GM12892 (cell line): ENCODE results near the gene C7orf57. TPM values are rescaled to one million over a fixed set of nuclear protein-coding genes. Genes with fewer than 3 reads are reported as not detected.
"Not testable (repeated sequence)": the region's sequence is repeated elsewhere in the genome, so short reads cannot be mapped to it uniquely, and the experiment has no call there.

Experiments used
- DNase-seq: peaks from one replicate; pipeline ENCODE4 v3.0.0; 2011; ENCODE audit not compliant: insufficient read length
- FAIRE-seq: peaks from 2 replicates; lab custom pipeline; 2011; peaks lifted over from hg19 to GRCh38; lab: Jason Lieb, UNC
- POLR2A ChIP-seq: IDR thresholded peaks from 2 replicates; pipeline ENCODE4 v1.6.1; 2011; ENCODE audit warnings: low read depth, low read length, control low read depth
- POLR2AphosphoS5 ChIP-seq: IDR thresholded peaks from 2 replicates; pipeline ENCODE4 v1.6.1; 2011; ENCODE audit warnings: low read depth, low read length, control low read depth
- TAF1 ChIP-seq: IDR thresholded peaks from 2 replicates; pipeline ENCODE4 v1.6.1; 2011; ENCODE audit warnings: low read depth, mild to moderate bottlenecking, control low read depth, low read length, borderline replicate concordance
- polyA plus RNA-seq: library from polyadenylated mRNA; unstranded; fragments of >200 nt; gene quantifications from one replicate; pipeline ENCODE4 v1.2.1, GENCODE V29; 2012; ENCODE audit warnings: missing spikeins, inconsistent platforms; ENCODE audit not compliant: missing spikeins

C7orf57 gene
- not detected for polyA plus RNA-seq

- FAIRE-seq (peak; percentile 86), DNase-seq (peak; percentile 72)
- TF ChIP-seq TAF1 (no peak), POLR2AphosphoS5 (no peak), POLR2A (no peak)
Observed at GRCh38 chr7:48035301-48035966, at the start of gene C7orf57. Gene C7orf57 (plus strand): TSS chr7:48035543. CDS start chr7:48036309, 766 bp downstream.

DNA sequence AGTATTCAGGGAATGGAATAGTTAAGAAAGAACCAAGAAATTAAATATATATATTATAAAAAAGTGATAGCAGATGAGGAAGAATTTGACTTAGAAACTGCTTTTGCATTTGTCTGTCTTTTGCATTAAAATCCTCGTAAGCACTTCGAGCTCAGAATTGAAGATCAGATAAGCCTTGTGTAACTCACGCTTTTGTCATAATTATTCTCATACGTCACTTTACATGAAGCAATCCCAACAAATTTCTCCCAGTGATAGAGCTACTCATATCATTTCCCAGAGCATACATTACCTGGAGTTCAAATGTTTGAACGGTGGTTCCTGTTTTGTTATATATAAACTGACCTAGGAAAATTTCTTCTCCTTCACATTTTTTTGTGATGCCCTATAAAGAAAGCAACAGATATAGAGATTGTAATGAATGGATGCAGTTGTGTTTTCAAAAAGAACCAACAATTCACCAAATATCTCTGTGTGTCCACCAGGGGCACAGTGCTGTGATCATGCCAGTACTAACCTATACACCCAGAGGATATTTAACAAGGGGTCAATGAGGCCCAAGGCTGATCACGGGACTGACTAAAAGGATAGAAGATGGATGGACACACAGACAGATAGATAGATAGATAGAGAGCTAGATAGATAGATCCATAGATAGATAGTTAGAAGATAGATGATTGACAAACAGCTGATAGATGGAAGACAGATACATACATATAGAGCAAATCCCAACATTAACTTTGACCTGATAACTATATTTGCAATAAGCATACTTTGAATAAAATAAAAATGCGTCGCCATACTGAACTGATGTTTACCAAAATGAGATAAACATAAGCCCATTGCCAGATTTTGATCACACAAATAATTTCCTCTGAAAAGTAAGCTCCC is 46.6 kb upstream of the C7orf57 start:
- no peak for DNase-seq
- FAIRE-seq, result no peak
- no peak for TF ChIP-seq POLR2AphosphoS5

DNA sequence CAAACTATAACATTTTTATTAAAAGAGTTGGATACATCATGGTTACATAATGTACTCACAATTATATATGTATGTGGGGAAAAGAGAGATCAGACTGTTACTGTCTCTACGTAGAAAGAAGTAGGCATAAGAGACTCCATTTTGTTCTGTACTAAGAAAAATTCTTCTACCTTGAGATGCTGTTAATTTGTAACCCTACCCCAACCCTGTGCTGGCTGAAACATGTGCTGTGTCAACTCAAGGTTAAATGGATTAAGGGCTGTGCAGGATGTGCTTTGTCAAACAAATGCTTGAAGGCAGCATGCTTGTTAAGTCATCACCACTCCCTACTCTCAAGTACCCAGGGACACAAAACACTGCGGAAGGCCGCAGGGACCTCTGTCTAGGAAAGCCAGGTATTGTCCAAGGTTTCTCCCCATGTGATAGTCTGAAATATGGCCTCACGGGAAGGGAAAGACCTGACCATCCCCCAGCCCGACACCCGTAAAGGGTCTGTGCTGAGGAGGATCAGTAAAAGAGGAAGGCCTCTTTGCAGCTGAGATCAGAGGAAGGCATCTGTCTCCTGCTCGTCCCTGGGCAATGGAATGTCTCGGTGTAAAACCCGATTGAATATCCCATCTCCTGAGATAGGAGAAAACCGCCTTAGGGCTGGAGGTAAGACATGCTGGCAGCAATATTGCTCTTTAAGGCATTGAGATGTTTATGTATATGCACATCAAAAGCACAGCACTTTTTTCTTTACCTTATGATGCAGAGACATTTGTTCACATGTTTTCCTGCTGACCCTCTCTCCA is 45.5 kb upstream of the C7orf57 start:
- DNase-seq, FAIRE-seq: not testable (repeated sequence)

DNA sequence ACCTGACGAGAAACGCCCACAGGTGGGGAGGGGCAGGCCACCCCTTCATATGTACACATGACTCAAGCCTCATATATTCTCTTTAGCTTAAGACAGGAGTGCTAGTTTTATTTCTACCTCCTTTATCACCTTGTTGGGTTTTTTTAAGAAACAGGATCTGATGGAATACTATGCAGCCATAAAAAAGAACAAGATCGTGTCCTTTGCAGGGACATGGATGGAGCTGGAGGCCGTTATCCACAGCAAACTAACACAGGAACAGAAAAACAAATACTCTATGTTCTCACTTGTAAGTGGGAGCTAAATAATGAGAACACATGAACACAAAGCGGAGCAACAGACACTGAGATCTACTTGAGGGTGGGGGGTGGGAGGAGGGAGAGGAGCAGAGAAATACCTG is 44.8 kb upstream of the C7orf57 start:
- DNase-seq (no peak), FAIRE-seq (no peak)
- no peak for TF ChIP-seq TAF1
- TF ChIP-seq POLR2AphosphoS5, result no peak
- no peak for TF ChIP-seq POLR2A

- DNase-seq (no peak), FAIRE-seq (peak; percentile 9)
- TF ChIP-seq TAF1 (no peak), POLR2A (no peak), POLR2AphosphoS5 (no peak)
Observed at GRCh38 chr7:47991270-47991669, 44.1 kb upstream of the C7orf57 start.

DNA sequence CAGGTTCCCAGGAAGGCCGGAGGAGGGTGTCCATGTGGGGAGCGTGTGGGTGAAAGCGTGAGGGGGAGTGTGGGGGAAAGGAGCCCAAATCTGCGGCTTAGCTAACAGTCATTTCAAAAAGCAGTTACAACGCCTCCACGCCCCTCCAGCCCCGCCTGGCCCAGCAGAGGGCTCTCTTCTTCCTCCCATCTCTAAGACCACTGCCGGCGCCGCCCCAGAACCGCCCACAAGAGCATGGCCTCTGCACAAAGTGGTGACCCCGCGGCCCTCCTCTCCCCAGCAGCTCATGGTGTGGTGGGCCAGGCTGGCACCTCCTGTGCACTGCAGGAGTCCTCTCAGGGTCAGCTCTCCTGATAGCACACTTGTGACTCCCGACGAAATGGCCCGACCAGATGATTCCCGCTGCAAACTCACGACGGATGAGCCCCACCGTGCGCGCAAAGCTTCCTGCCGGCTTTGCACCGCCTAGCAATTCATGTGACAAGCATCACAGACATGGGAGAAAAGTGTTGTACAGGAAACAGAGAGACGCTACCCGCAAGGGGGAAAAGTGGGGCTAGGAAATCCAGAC is 43.5 kb upstream of the C7orf57 start:
- DNase-seq (peak; percentile 77), FAIRE-seq (peak; percentile 91)
- TF ChIP-seq POLR2AphosphoS5 (peak; percentile 42; the same call in 1 of the 2 replicates), TAF1 (0 out of 2 replicates have a peak, but pooled peaks have one; percentile 31), POLR2A (peak; percentile 54; the same call in 1 of the 2 replicates)

GRCh38 chr7:47992446-47992845 is 42.9 kb upstream of the C7orf57 start:
- no peak for DNase-seq

GRCh38 chr7:47999413-47999812 is 35.9 kb upstream of the C7orf57 start:
- DNase-seq (no peak), FAIRE-seq (no peak)
- no peak for TF ChIP-seq POLR2AphosphoS5
- TF ChIP-seq TAF1, result no peak
- no peak for TF ChIP-seq POLR2A

More at GRCh38 chr7:47992446-47992845, 42.9 kb upstream of the C7orf57 start:
- FAIRE-seq, result no peak
- TF ChIP-seq POLR2A (no peak), TAF1 (no peak), POLR2AphosphoS5 (no peak)

GRCh38 chr7:48000164-48000563 is 35.2 kb upstream of the C7orf57 start:
- FAIRE-seq, DNase-seq: not testable (repeated sequence)

DNA sequence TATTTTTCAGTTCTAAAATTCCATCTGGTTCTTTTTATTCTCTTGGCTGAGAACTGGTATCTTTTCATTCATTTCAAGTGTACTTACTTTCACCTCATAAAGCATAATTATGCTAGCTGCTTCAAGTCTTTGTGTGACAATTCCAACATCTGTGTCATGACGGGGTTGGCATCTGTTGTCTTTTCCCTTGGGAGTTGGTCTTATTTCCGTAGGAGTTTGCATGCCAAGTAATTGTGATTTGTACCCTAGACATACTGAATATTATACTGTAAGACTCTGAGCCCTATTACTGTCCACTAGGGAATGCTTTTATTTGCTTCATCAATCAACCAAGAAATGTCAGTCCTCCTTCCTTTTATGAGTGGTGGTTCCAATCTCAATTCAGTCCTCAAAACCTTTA is 31.3 kb upstream of the C7orf57 start:
- DNase-seq, result no peak
- FAIRE-seq, result no peak
- TF ChIP-seq POLR2AphosphoS5 (no peak), POLR2A (no peak), TAF1 (no peak)

DNA sequence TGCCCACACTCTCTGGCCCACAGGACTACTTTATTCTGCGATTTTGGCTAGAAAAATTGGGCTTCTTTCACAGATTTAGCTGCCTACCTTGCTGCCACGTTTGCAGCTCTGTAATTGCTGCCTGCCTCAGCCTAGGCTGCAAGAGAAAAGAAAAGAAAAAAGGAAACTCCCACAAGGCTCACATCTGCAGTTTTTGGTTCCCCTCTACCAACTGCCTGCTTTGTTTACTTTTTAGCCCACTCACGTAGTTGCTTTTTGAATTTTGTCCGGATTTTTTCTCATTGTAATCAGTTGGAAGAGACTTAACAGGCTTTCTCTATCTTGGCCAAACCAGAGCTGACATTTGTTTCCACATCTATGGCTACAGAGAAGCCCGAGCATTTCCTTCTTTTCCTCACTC is 30.7 kb upstream of the C7orf57 start:
- FAIRE-seq (no peak), DNase-seq (no peak)
- TF ChIP-seq TAF1 (no peak), POLR2A (no peak), POLR2AphosphoS5 (no peak)
